Glutamatergic neuron (in vitro differentiated cells): Measurements from ENCODE around the gene SAMSN1. TPM values are rescaled to one million over a fixed set of nuclear protein-coding genes. Genes with fewer than 3 reads are reported as not detected.
"Not testable (repeated sequence)": the region's sequence is repeated elsewhere in the genome, so short reads cannot be mapped to it uniquely, and the experiment has no call there.

Source experiments
- DNase-seq: peaks from one replicate; pipeline ENCODE4 v3.0.0; 2022
- H3K27ac Mint-ChIP-seq: one replicate; pipeline ENCODE4 v1.8.0; 2020; ENCODE audit warnings: mild to moderate bottlenecking, mixed read lengths, inconsistent platforms; ENCODE audit not compliant: unreplicated experiment
- H3K27me3 Mint-ChIP-seq: one replicate; pipeline ENCODE4 v1.8.0; 2020; ENCODE audit warnings: mild to moderate bottlenecking, moderate library complexity, mixed read lengths, inconsistent platforms; ENCODE audit not compliant: unreplicated experiment
- H3K36me3 Mint-ChIP-seq: one replicate; pipeline ENCODE4 v1.8.0; 2020; ENCODE audit warnings: mild to moderate bottlenecking, mixed read lengths, inconsistent platforms; ENCODE audit not compliant: unreplicated experiment
- H3K4me1 Mint-ChIP-seq: one replicate; pipeline ENCODE4 v1.8.0; 2020; ENCODE audit warnings: mild to moderate bottlenecking, low read depth, mixed read lengths, inconsistent platforms; ENCODE audit not compliant: unreplicated experiment
- H3K4me3 Mint-ChIP-seq: one replicate; pipeline ENCODE4 v1.8.0; 2020; ENCODE audit warnings: mild to moderate bottlenecking, mixed read lengths, inconsistent platforms; ENCODE audit not compliant: unreplicated experiment
- H3K9me3 Mint-ChIP-seq: one replicate; pipeline ENCODE4 v1.8.0; 2020; ENCODE audit warnings: mild to moderate bottlenecking, moderate library complexity, mixed read lengths, inconsistent platforms; ENCODE audit not compliant: unreplicated experiment
- total RNA-seq: library from RNA; stranded (reverse); fragmentation: NEBNext Ultra II Directional; extraction: Animal tissue kit (Norgen Biotek cat#: 25700); gene quantifications from one replicate; pipeline ENCODE4 v1.2.1, GENCODE V29; 2021; ENCODE audit not compliant: unreplicated experiment
- TF ChIP-seq, protein P1 (sequence below): fragments of 200-600 bp; sonication (generic); IDR thresholded peaks from one replicate; pipeline ENCODE4 v1.5.0; 2021; ENCODE audit not compliant: partially characterized antibody, unreplicated experiment

The SAMSN1 gene
- total RNA-seq, 1 donor from 2014 or later = 28.3 TPM

DNA sequence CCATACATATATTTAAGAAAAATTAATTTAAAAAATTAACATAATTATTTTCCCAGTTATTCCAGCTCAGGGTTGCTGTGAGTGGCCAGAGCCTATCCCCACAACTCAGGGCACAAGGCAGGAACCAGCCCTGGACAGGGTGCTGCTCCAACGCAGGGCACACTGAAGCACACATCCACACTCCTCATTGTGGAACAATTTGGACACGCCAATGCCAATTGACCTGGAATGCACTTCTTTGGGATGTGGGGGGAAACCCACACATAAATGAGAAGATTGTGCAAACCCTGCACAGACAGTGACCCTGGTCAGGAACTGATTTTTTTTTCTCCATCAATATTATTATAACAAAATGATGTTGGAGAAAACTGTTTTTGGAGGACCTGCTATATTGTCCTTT, 23.4 kb downstream of the SAMSN1 start:
- Mint-ChIP-seq H3K4me1 (peaks cover 32% of the 10 kb centered on the region), H3K4me3 (no peak overlapping the region), H3K36me3 (no peaks in the 10 kb centered on the region), H3K27ac (no peak overlapping the region), H3K9me3 (no peaks in the 10 kb centered on the region), H3K27me3 (no peaks in the 10 kb centered on the region)
- no peak for DNase-seq
- TF ChIP-seq, protein P1, sequence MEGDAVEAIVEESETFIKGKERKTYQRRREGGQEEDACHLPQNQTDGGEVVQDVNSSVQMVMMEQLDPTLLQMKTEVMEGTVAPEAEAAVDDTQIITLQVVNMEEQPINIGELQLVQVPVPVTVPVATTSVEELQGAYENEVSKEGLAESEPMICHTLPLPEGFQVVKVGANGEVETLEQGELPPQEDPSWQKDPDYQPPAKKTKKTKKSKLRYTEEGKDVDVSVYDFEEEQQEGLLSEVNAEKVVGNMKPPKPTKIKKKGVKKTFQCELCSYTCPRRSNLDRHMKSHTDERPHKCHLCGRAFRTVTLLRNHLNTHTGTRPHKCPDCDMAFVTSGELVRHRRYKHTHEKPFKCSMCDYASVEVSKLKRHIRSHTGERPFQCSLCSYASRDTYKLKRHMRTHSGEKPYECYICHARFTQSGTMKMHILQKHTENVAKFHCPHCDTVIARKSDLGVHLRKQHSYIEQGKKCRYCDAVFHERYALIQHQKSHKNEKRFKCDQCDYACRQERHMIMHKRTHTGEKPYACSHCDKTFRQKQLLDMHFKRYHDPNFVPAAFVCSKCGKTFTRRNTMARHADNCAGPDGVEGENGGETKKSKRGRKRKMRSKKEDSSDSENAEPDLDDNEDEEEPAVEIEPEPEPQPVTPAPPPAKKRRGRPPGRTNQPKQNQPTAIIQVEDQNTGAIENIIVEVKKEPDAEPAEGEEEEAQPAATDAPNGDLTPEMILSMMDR = no peak

DNA sequence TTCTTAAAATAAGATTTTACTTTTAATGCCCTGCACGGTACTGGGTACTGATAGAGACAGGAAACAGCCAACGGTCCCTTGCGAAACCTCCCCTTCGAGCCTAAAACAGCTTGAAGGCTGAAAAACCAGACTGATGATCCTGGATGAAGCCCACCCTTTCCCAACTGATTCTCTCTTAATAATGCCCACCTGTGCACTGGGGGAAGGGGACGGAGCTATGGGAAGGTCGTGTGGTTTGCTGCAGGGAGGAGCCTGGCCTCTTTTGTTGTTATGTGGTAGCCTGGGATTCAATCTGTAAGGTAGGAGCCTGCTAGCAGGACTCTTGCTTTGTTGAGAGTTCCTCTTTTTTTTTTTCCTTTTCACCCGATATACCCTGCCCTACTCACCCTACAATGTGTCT, 25.6 kb downstream of the SAMSN1 start:
- Mint-ChIP-seq H3K27ac (peak overlapping the region; percentile 50), H3K36me3 (no peaks in the 10 kb centered on the region), H3K9me3 (no peaks in the 10 kb centered on the region), H3K4me1 (peaks cover 21% of the 10 kb centered on the region), H3K27me3 (no peaks in the 10 kb centered on the region), H3K4me3 (no peak overlapping the region)
- TF ChIP-seq, protein P1 = no peak
- DNase-seq = no peak

DNA sequence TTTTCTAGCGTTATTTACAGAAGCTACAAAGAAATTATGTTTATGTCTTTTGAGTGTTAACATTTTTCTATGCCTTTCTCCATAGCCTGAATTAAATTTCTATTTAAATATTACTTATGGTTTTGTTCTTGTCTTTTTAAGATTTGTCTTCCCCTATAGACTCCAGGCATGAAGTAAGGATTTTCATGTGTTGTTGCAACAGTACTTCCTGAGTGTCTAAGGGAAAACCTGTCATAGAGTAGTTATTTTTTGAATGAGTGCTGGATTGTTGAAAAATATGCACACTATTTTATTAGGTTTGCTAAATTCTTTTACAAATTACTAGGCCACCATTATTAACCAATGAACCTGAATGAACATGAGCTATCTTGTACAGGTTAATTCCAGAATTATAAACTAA, 27.1 kb downstream of the SAMSN1 start:
- H3K9me3 Mint-ChIP-seq = no peaks in the 10 kb centered on the region
- H3K27me3 Mint-ChIP-seq = no peaks in the 10 kb centered on the region
- H3K36me3 Mint-ChIP-seq = no peaks in the 10 kb centered on the region
- H3K27ac Mint-ChIP-seq = no peak overlapping the region
- peaks cover 15% of the 10 kb centered on the region for H3K4me1 Mint-ChIP-seq
- TF ChIP-seq, protein P1 = no peak
- no peak overlapping the region for H3K4me3 Mint-ChIP-seq
- no peak for DNase-seq

DNA sequence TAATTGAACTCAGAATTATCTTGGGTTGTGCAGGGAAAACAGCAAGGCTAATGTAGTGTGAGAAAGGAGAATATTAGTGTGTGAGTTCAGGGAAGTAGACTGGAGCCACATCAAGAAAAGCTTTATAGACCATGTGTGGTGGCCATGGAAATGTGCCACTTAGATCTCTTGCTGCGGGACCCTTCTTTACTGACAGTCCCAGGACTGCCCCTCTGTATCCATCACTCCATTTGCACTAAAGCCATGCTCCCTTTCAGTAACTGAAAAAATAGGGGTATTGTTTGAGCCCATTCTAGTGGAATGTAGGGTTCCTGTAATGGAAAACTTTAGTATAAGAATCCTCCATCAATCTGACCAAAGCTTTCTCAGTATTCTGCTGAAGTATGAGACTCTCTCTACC, 32.3 kb downstream of the SAMSN1 start:
- no peaks in the 10 kb centered on the region for H3K9me3 Mint-ChIP-seq
- TF ChIP-seq, protein P1 = no peak

DNA sequence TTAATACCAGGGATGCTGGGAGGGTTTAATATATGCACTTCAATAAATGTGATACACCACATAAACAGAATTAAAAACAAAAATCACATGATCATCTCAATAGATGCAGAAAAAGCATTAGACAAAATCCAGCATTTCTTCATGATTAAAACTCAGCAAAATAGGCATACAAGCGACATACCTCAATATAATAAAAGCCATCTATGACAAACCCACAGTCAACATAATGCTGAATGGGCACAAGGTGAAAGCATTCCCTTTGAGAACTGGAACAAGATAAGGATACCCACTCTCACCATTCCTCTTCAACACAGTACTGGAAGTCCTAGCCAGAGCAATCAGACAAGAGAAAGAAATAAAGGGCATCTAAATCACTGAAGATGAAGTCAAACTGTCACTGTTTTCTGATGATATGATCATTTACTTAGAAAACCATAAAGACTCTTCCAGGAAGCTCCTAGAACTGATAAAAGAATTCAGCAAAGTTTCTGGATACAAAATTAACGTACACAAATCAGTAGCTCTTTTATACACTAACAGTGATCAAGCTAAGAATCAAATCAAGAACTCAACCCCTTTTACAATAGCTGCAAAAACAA, 39.2 kb downstream of the SAMSN1 start:
- DNase-seq, H3K4me1 Mint-ChIP-seq, H3K27ac Mint-ChIP-seq, H3K9me3 Mint-ChIP-seq, H3K27me3 Mint-ChIP-seq, H3K36me3 Mint-ChIP-seq, H3K4me3 Mint-ChIP-seq: not testable (repeated sequence)

More for the DNA sequence above, 32.3 kb downstream of the SAMSN1 start:
- Mint-ChIP-seq H3K27ac (no peak overlapping the region), H3K4me3 (no peak overlapping the region), H3K27me3 (no peaks in the 10 kb centered on the region), H3K36me3 (no peaks in the 10 kb centered on the region), H3K4me1 (no peaks in the 10 kb centered on the region)
- no peak for DNase-seq

DNA sequence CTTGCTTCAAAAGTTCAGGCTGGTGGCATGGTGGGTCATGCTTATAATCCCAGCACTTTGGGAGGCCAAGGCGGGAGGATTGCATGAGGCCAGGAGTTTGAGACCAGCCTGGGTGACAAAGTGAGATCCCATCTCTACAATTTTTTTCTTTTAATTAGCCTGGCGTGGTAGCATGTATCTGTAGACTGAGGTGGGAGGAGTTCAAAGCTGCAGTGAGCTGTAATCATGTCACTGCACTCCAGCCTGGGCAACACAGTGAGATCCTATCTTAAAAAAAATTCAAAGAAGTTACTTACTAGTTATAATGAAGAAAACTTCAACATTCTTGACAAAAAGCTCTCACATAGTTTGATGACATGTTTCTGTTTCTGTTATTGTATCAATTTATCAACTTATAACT, 45.2 kb downstream of the SAMSN1 start:
- no peaks in the 10 kb centered on the region for H3K4me1 Mint-ChIP-seq
- DNase-seq = no peak
- no peak overlapping the region for H3K4me3 Mint-ChIP-seq
- H3K27ac Mint-ChIP-seq = no peak overlapping the region
- H3K9me3 Mint-ChIP-seq = no peaks in the 10 kb centered on the region
- H3K27me3 Mint-ChIP-seq = no peaks in the 10 kb centered on the region
- peaks cover 1% of the 10 kb centered on the region for H3K36me3 Mint-ChIP-seq
- TF ChIP-seq, protein P1 = no peak
